SIG-M5 treated with dmso at 0.1 percent for 504 hours (cell line): Measurements from ENCODE around the gene AP3B1.
"Not testable (repeated sequence)": the region's sequence is repeated elsewhere in the genome, so short reads cannot be mapped to it uniquely, and the experiment has no call there.

Experiments
- DNase-seq: peaks from one replicate; lab custom pipeline; 2025; ENCODE audit not compliant: unreplicated experiment; lab: John Stamatoyannopoulos, UW

The AP3B1 gene

GRCh38 chr5:78075301-78075700 lies 219.2 kb downstream of the AP3B1 start:
- no peak for DNase-seq

DNA sequence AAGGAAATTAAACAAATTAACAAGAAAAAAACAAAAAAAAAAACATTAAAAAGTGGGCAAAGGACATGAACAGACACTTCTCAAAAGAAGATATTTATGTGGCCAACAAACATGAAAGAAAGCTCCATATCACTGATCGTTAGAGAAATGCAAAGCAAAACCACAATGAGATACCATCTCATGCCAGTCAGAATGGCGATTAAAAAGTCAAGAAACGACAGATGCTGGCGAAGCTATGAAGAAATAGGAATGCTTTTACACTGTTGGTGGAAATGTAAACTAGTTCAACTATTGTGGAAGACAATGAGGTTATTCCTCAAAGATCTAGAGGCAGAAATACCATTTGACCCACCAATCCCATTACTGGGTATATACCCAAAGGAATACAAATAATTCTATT lies 223.8 kb downstream of the AP3B1 start:
- not testable (repeated sequence) for DNase-seq

GRCh38 chr5:78067581-78067980 lies 226.9 kb downstream of the AP3B1 start:
- DNase-seq: not testable (repeated sequence)

DNA sequence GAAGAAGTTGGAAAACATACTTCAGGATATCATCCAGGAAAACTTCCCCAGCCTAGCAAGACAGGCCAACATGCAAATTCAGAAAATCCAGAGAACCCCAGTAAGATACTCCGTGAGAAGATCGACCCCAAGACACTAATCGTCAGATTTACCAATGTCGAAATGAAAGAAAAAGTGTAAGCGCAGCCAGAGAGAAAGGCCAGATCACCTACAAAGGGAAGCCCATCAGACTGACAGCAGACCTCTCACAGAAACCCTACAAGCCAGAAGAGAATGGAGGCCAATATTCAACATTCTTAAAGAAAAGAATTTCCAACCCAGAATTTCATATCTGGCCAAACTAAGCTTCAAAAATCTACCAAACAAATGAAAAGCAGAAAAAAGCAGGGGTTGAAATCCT lies 227.8 kb downstream of the AP3B1 start:
- not testable (repeated sequence) for DNase-seq

DNA sequence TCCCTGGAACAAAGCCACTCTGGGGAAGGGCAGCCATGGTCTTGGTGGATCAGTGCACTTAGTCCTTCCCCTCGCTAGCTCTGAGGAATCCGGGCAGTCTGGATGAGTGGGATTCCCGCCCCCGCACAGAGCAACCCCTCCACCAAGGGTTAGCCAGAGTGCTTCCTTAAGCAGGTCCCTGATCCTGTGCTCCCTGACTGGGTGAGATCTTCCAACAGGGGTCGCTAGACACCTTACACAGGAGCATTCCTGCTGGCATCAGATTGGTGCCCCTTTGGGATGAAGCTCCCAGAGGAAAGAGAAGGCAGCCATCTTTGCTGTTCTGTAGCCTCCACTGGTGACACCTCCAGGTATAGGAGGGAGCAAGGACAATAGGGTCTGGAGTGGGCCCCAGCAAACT lies 228.8 kb downstream of the AP3B1 start:
- no peak for DNase-seq

DNA sequence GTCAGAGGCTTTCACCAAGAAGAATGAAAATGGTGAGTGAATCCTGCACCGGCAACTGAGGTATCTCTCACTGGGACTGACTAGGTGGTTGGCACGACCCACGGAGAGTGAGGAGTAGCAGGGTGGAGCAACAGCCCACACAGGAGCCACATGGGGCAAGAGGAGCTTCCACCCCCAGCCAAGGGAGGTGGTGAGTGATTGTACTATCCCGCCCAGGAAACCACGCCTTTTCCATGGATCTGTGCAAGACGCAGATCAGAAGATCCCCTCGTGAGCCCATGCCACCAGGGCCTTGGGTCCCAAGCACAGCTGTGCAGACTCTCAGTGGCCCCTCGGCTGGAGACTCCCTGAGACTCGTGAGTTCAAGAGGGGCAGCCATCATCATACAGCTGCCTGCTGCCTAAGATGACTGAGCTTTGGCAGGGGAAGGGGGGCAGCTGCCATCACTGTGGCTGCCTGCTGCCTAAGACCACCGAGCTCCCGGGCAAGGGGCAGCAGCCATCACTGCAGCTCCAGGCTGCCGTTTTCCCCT lies 229.5 kb downstream of the AP3B1 start:
- no peak for DNase-seq

- no peak for DNase-seq
Measured at GRCh38 chr5:78063495-78063894, 231.0 kb downstream of the AP3B1 start.

DNA sequence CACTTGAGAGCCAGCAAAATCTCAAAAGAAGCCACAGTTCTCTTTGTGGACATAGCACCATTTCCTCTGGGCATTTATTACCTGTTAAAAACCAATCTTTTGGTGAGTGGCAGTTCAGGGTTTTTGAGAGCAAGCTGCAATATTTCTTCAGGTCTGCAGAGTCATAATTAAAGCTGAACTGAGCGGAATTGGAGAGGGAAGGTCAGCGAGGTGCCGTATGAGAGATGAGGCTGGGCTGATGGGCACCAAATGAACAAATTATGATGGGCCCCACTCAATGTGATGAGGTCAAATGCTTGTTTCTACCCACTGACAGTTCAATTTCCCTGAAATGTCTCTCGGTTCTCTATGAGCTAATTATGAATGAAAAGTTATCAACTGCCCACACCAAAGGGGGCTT lies 231.9 kb downstream of the AP3B1 start:
- no peak for DNase-seq

DNA sequence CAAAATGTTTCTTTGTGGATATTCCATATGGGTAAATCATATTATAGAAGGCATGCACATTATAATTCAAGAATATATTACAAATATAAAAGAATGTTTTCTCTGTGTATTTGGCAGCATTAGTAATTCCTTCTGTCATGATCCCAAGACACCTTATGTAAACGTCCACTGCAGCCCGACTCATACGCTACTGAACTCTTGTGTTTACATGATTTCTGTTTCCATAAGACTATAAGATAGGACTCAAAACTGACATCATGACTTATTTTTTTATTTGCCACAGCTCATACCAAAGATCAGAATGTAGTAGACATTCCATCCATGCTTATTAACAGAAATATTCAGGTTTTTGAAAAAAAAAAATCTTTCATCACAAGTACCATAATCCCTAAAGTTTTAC lies 234.1 kb downstream of the AP3B1 start:
- DNase-seq: no peak

GRCh38 chr5:78058625-78059024 lies 235.9 kb downstream of the AP3B1 start:
- DNase-seq: no peak

GRCh38 chr5:78056901-78057514 lies 237.5 kb downstream of the AP3B1 start:
- no peak for DNase-seq

- no peak for DNase-seq
Measured at GRCh38 chr5:78056053-78056452, 238.4 kb downstream of the AP3B1 start.

DNA sequence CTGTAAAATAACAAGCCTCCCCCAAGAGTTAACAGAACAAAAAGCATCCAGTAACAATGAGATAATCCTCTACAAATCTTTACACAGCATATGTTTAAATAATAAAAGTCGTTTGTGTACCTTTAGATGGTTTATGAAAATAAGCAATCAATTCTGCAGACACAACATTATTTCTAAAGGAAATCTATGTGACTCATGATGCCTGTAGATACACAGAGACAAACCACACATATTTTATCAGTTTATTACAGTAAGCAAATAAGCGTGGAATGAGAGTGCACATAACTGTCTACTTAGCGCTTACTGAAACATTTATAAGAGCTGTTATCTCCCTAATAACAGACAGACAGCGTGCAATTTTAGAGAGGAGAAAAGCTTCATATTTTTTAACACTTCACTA lies 243.6 kb downstream of the AP3B1 start:
- no peak for DNase-seq

DNA sequence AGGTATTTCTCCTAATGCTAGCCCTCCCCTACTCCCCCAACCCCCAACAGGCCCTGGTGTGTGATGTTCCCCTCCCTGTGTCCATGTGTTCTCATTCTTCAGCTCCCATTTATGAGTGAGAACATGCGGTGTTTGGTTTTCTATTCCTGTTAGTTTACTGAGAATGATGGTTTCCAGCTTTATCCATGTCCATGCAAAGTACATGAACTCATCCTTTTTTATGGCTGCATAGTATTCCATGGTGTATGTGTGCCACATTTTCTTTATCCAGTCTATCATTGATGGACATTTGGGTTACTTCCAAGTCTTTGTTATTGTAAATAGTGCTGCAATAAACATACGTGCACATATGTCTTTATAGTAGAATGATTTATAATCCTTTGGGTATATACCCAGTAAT lies 247.7 kb downstream of the AP3B1 start:
- DNase-seq: not testable (repeated sequence)

- no peak for DNase-seq
Measured at GRCh38 chr5:78046006-78046405, 248.5 kb downstream of the AP3B1 start.

GRCh38 chr5:78041805-78042204 lies 252.7 kb downstream of the AP3B1 start:
- no peak for DNase-seq

- DNase-seq: no peak
Measured at GRCh38 chr5:78025540-78025939, 269.0 kb downstream of the AP3B1 start.

GRCh38 chr5:78019744-78020143 lies 274.8 kb downstream of the AP3B1 start:
- no peak for DNase-seq

DNA sequence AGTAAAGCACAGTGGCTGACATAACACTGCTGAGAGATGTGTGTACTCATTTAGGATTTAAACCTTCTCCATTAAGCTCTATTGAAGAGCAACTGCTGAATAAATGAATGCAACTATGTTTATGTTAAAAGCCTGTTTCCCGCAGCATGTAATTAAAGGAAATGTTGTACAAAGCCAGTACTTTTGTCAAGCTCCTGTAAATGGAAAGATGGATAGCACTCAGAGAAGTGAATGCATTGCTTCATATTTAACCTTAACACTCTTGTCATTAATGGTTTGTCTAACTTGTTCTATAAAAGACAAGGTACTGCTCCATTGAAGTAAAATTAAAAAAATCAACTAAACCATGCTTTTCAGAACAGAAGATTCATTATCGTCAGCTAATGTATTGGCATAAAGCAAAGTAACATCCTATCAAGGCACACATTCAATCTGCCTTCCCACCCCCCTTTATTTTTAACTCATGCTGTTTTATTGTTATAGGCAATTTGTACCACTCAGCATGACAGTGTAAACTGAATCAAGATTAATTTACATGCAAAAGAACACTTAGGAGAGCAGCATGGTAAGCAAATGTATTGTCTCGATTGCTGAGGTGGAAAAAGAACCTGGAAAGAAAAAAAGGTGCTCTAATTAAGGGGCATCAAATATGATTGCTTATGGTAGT lies 277.5 kb downstream of the AP3B1 start:
- no peak for DNase-seq

GRCh38 chr5:78009937-78010527 lies 284.5 kb downstream of the AP3B1 start:
- DNase-seq: no peak

DNA sequence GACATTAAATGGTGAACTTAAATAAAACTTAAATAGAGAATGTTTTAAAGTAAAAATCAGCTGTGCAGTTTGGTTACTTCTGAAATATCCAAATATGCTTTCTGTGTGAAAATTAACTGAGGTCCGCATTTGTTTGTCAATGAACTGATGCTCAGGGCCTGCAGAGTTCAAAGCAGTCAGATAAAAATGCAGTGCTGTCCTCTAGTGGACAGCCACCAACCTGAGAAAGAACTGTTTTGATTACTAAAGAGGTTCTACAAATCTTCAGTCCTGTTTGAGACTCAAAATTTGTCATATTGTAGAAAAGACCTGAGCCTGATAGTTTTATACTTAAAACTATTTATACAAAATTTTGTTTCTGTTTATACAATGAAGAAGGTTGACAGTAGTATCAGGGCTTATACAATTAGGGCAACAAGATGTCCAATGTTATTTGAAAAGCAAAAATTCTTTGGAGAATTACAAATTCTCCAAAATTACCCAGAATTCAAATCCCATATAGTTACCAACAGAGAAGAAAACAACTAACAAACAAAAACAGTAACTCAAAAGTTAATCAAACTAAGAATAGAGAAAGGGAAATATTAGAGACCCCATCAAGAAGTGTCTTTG lies 286.0 kb downstream of the AP3B1 start:
- peak; percentile 39 for DNase-seq

GRCh38 chr5:78007233-78007632 lies 287.3 kb downstream of the AP3B1 start:
- DNase-seq: no peak
